ENCODE data around the gene C19orf85. TPM values are rescaled to one million over a fixed set of nuclear protein-coding genes. Genes with fewer than 3 reads are reported as not detected.
"Not testable (repeated sequence)": the region's sequence is repeated elsewhere in the genome, so short reads cannot be mapped to it uniquely, and the experiment has no call there.

Gene C19orf85
- polyA plus RNA-seq (2012; ENCODE audit: insufficient read depth, insufficient read length), result not detected

DNA sequence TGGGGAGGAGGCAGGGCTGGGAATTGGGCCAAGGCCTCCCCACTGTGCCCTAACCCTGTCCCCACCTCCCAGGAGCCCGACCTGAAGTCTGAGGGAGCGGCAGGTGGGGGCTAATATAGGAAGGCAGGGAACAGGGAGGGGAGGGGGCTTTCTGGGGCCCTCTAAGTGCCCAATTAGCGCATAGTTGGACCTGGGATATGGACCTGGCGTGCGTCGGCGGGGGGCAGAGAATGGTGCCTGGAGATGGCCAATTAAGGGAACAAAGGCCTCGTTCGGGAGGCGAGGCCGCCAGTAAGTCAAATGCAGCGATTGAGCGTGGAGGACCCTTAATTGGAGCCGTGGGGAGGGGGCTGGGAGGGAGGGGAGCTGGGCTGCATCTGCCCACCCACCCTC is at the start of gene C19orf85:
Gene C19orf85 (minus strand): TSS at position 90 of the 393 bp plus-strand sequence. CDS start 197 bp downstream, outside the sequence.
- no peak within 1 kb of the TSS for H3K4me3 ChIP-seq (ENCODE audit: low read length)
- DNase-seq (ENCODE audit: low read depth, low spot score), result no peak

DNA sequence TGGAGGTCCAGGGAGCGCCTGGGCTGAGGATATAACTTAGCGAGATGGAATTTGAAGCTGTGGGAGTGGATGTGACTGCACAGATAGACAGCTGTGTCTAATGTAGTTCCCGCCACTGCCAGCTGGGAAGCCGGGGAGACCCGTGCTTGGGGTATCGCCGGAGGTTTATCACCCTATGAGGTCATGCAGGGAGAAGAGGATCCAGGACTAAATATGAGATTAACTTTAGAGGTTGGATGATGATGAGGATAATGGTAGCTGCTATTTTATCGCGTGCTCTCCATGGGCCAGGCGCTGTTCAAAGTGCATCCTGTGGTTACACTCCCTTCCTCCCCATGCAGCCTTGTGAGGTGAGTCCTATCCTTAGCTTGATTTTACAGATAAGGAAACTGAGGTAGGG is 43.6 kb upstream of the C19orf85 start:
- no peak overlapping the region for H3K4me3 ChIP-seq (ENCODE audit: low read length)

DNA sequence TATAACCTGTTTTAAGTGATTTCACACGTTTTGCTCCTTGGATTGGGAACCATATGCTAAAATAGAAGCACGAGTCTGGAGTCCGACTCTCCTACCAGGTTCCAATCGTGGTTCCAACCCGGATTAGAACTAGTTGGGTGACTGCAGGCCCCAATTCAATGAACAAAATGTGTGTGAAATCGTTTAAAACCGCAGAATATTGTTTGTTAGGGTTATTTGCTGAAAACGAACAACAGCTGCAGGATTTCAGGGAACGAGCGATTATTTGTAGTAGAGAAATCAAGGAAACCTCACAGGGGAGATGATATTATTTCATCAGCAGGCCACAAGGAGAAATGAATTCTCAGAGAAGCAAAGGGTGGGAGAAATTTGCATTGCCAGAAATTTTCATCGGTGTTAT is 40.4 kb upstream of the C19orf85 start:
- no peak overlapping the region for H3K4me3 ChIP-seq (ENCODE audit: low read length)
- no peak for DNase-seq (ENCODE audit: low read depth, low spot score)

More for the DNA sequence above, 43.6 kb upstream of the C19orf85 start:
- no peak for DNase-seq (ENCODE audit: low read depth, low spot score)

DNA sequence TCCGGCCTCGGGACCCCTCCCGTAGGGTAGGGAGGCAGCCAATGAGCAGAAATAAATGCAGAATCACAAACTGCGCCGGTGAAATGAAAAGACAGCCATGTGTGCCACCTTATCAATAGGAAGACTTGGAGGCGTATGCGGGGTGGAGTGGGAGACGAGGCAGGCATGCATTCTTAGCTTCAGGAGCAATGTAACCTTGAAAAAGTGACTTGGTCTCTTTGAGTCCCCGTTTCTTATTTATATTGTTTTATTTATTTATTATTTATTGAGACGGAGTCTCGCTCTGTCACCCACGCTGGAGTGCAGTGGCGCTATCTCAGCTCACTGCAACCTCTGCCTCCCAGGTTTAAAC is 39.7 kb upstream of the C19orf85 start:
- peak overlapping the region; percentile 51 for H3K4me3 ChIP-seq (ENCODE audit: low read length)
- no peak for DNase-seq (ENCODE audit: low read depth, low spot score)

DNA sequence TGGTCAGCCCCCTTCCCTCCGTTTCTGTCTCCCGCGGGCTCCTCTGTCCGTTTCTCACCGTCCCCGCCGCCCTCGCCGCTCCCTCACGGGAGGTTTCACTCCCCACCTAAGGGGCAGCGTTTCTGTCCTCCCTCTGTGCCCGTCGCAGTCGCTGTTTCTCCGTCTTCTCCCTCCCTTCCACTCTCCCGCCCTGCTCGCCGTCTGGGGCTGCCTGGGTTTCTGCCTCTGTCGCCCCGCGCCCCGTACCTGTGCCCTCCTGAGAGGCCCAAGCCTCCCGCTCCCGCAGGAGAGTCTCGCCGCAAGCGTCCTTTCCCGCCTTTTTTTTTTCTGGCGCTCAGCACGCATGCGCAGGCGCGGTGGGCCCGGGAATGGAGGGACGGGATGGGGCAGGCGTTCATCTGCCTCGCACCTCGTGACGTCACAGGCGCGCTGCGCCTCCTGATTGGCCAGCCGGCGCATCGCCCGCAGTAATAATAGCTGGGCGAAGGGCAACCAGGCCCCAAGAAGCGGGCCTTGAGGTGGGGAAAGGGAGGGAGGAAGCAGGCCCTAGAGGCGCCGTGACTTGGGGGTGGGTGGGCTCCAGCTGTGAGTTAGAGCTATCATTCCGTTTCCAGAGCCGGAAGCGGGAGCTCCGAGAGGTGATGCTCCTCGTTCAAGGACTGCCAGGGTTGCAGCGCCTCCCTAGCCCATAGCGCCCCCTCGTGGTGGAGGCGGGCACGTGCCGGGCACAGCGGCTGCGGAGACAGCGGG is 39.1 kb upstream of the C19orf85 start:
- peak overlapping the region; percentile 51 for H3K4me3 ChIP-seq (ENCODE audit: low read length)
- DNase-seq (ENCODE audit: low read depth, low spot score), result peak; percentile 92

DNA sequence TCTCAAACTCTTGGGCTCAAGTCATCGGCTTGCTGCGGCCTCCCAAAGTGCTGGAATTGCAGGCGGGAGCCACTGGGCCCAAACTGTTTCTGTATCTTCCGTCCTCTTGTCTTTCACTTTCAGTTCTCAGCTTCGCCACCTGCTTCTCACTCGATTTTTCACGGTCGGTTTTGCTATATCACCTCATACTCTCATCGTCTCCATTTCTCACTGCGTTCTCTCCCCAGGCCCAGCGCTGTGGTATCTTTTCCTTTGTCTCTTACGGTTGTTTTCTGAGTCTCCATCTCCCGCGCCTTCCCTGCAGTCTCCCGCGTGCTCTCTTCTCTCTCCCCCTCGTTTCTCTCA is 38.6 kb upstream of the C19orf85 start:
- no peak overlapping the region for H3K4me3 ChIP-seq (ENCODE audit: low read length)

DNA sequence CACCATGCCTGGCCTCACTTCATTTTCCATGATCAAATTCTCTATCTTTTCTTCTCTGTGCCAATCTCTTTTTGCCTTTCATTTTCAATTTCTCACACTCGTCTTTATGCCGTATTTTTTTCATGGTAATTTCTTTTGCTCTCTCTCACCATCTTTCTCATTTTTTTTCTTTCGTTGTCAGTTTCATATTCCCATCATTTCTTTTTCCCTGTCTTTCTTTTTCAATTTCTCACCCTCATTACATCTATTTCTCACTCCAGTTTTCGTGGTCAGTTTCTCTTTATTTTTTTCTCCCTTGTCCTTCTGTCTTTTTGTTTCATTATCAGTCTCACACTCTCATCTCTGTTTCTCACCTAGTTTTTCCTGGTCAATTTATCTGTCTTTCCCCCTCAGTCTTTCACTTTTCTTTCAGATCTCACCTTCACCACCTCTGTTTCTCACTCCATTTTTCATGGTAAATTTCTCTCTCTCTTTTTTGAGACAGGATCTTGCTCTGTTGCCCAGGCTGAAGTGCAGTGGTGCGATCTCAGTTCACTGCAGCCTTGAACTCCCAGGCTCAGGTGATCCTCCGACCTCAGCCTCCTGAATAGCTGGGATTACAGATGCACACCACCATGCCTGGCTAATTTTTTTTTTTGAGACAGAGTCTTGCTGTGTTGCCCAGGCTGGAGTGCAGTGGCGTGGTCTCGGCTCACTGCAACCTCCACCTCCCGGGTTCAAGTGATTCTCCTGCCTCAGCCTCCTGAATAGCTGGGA is 37.8 kb upstream of the C19orf85 start:
- DNase-seq (ENCODE audit: low read depth, low spot score), result no peak
- H3K4me3 ChIP-seq (ENCODE audit: low read length), result no peak overlapping the region

More for the DNA sequence above, 38.6 kb upstream of the C19orf85 start:
- no peak for DNase-seq (ENCODE audit: low read depth, low spot score)

DNA sequence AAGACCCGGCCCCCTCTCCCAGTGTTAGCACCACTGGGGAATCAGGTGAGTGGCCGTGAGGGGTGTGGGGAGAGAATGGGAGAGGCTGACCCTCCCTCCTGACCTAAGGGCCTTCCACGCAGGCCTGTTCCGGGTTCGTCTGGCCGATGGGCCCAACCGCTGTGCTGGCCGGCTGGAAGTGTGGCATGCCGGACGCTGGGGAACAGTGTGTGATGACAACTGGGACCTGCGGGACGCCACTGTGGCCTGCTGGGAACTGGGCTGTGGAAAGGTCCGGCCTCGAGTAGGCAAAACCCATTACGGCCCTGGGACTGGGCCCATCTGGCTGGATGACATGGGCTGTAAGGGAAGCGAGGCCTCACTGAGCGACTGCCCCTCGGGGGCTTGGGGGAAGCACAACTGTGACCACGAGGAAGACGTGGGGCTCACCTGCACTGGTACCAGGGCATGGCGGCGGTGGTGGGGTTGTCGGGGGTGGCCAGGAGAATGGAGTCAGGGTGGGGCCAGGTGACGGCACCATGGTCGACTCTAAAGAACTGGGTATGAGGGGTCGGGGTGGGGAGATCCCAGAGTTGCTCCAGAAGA is 35.9 kb upstream of the C19orf85 start:
- H3K4me3 ChIP-seq (ENCODE audit: low read length), result no peak overlapping the region
- DNase-seq (ENCODE audit: low read depth, low spot score), result no peak

DNA sequence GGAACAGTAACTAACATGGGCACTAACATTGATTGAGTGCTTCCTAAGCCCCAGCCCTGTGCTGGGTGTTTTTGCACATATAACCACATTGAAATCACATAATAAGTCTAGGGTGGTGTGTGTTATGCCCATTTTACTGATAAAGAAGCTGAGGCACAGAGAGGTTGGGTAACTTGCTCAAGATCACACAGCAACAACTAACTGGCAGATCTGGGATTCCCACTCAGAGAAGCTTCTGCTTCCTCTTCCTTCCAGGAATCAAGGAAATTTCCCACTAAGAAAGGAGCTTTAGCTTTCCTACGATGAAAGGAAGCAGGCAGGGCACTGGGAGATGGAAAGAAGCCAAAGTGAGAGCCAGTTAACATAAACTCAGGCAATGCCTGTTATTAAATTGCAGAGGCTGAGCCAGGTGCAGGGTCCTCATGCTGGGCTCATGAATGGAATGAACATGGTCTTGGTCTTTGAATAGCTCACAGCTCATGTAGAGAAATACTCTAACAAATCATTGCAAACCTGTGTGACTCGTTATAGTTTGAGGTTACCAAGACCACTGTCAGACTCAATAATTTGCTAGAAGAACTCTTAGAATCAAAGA is 33.8 kb upstream of the C19orf85 start:
- no peak overlapping the region for H3K4me3 ChIP-seq (ENCODE audit: low read length)
- DNase-seq (ENCODE audit: low read depth, low spot score), result no peak

DNA sequence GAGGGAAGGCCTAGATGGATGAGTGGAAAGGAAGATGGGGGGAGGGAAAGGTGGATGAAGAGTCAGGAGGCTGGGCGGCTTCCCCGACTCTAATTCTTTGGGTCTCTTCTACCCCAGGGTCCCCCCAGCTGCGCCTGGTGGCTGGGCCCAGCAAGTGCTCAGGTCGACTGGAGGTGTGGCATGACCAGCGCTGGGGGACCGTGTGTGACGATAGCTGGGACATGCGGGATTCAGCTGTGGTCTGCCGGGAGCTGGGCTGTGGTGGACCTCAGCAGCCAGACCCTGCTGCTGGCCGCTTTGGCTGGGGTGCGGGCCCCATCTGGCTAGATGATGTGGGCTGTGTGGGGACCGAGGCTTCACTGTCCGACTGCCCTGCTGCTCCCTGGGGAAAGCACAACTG is 33.2 kb upstream of the C19orf85 start:
- DNase-seq (ENCODE audit: low read depth, low spot score), result no peak
- no peak overlapping the region for H3K4me3 ChIP-seq (ENCODE audit: low read length)

DNA sequence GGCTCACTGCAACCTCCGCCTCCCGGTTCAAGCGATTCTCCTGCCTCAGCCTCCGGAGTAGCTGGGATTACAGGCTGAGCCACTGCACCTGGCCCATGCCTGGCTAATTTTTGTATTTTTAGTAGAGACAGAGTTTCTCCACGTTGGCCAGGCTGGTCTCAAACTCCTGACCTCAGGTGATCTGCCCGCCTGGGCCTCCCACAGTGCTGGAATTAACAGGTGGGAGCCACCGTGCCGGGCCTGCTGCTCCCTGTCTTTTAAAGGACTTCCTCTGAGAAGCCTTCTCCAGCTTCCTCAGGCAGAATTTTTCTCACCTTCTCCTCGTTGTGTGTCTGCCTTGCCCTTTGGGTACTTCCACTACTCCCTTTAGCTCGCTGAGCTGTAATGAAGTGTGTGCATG is 32.3 kb upstream of the C19orf85 start:
- not testable (repeated sequence) for H3K4me3 ChIP-seq (ENCODE audit: low read length); DNase-seq (ENCODE audit: low read depth, low spot score)

DNA sequence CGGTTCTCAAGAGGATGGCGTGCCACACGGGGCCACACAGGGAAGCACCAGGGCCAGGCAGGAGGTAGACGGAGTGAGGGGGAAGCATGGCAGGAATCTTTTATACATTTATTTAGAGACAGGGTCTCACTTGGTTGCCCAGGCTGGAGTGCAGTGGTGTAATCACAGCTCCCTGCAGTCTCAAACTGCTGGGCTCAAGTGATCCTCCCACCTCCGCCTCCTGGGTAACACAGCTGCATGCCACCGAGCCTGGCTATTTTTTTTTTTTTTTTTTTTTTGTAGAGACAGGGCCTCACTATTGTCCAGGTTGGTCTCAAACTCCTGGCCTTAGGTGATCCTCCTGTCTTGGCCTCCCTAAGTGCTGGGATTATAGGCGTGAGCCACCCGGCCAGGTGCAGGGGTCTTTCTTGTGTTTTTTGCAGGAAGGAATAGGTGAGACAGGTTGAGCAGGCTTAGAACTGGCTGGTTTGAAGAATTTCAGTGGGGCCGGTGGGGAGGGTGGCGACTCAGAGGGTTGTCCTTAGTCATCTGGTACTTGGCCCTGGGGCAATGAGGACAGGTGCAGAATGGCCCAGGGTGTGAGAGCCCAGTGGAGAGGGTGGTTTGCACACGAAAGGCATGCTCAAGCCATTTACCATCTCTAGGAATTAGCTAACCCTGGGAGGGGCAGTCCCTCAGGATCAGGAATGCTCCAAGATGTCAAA is 31.2 kb upstream of the C19orf85 start:
- DNase-seq (ENCODE audit: low read depth, low spot score), result no peak
- H3K4me3 ChIP-seq (ENCODE audit: low read length), result no peak overlapping the region

DNA sequence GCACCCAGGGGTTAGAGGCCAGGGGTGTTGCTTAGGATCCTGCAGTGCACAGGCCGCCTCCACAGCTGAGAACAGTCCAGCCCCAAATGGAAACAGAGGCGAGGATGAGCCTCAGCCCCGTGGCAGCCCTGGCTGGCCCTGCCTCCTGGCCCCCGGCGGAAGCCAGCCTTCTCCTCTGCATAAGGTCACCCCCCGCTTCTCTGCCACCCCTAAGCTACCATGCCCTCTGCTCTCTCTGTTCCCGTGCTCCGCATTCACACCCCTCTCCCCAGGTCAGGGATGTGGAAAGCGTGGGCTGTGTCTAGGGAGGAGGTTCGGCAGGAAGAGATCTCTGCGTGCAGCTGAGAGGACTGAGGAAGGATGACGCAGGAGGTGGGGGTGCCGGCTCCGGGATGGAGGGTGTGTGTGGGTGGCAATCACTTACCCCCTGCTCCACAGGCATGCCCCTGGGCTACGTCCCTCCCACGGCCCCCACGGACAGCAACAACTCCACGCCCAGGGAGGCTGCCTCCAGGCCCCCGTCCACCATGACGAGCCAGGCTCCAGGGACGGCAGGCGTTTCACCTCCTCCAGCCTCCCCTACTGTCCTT is 29.7 kb upstream of the C19orf85 start:
- DNase-seq (ENCODE audit: low read depth, low spot score), result no peak
- H3K4me3 ChIP-seq (ENCODE audit: low read length), result no peak overlapping the region

DNA sequence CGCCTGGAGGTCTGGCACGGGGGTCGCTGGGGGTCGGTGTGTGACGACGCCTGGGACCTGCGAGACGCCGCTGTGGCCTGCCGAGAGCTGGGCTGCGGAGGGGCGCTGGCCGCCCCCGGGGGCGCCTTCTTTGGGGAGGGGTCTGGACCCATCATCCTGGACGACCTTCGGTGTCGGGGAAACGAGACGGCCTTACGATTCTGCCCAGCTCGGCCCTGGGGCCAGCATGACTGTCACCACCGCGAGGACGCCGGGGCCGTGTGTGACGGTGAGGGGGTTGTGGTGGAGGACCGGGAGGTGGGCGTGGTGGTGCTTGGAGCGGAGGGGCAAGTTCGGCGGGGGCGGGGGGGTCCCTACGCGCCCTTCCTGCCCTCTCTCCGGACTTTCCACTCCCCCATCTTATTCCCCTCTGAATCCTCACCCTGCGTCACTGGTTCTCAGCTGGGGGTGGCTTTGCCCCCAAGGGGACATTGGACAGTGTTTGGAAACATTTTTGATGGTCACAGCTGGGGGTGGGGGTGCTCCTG is 29.2 kb upstream of the C19orf85 start:
- no peak for DNase-seq (ENCODE audit: low read depth, low spot score)
- no peak overlapping the region for H3K4me3 ChIP-seq (ENCODE audit: low read length)

DNA sequence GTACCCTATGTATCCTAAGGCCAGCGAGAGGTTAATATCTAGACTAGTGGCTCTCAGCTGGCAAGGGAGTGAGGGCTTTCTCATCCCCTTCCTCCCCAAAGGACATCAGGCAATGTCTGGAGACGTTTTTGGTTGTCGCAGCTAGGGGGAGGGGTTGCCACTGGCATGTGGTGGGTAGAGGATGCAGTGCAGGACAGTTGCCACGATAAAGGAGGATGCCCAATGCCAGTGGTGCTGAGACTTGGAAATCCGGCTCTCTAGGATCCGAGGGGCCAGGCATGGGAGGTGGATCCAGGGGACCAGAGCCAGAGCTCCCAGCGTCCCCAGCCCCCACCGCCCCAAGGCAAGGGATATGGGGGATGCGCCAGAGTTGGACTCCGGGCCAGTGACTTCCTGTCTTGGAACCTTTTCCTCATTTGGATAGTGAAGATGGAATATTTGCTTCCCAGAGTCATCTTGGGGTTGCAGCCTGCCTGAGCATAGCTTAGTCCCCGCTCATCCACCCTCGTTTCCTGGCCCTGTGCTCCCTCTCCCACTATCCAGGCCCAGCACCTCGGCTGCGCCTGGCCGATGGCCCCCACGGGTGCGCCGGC is 28.6 kb upstream of the C19orf85 start:
- H3K4me3 ChIP-seq (ENCODE audit: low read length), result no peak overlapping the region
- DNase-seq (ENCODE audit: low read depth, low spot score), result no peak

DNA sequence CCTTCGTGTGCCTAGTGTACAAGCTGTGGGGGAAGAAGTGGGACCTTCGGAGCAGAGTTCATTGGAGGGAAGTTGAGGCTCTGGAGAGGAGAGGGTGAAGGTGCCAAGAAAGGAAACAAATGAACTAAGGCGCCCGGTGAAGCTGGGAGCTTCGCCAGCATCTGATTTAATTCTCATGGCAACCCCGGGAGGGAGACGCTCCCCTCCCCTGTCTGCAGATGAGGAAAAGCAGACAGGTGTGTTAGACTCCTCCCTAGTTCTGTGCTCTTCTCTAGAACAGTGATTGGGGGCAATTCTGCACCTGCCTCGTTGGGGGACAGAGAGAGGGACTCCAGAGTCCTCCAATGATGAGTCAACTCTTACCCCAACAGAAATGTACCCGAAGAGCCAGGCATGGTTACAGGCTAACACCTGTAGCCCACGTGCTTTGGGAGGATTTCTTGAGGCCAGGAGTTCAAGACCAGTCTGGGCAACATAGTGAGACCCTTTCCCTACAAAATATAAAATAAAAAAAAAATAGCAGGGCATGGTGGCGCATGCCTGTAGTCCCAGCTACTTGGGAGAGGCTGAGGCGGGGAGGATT is 27.9 kb upstream of the C19orf85 start:
- DNase-seq (ENCODE audit: low read depth, low spot score), result no peak
- no peak overlapping the region for H3K4me3 ChIP-seq (ENCODE audit: low read length)

DNA sequence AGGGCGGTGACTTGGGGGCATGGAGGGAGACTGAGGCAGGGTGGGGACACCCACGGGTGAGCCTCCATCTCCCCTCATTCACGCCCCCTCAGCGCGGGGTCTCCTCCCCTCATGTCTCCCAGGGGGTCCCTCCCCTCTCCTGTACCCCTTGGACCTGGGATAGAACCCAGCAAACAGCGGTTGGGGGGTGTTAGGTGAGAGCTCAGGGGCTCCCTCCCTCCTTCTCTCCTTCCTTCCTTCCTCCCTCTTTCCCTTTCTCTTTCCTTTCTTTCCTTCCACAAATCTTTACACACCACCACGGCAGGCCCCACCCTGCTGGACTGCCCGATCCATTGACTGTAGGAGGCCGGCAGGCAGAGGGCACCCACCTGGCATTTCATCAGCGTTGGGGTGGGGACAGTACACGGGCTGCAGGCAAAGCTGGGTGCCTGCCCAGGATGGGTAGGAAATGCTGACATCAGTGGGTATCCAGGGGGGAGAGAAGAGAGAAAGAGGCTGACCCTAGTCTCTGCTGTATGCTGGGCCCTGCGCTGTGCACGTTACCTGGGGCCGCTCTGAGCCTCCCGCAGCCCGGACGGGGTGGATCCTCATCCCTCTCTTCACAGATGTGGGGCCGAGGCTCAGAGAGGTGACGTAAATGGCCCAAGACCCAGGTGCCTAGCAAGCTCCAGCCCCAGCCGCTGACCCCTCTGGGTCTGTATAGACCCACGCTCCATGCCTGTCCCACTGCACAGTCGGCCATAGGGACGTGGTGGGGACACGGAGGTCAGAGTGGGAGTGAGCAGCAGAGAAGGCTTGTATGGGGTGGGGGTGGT is 27.2 kb upstream of the C19orf85 start:
- no peak for DNase-seq (ENCODE audit: low read depth, low spot score)
- H3K4me3 ChIP-seq (ENCODE audit: low read length), result no peak overlapping the region

Measured in Jurkat, Clone E6-1 (cell line).